ENCODE results near the gene STX19. TPM values are rescaled to one million over a fixed set of nuclear protein-coding genes. Genes with fewer than 3 reads are reported as not detected.
"Not testable (repeated sequence)": the region's sequence is repeated elsewhere in the genome, so short reads cannot be mapped to it uniquely, and the experiment has no call there.

Gene STX19
- total and polyA plus RNA-seq, 8 donors: 1.7 to 7.5 (median 2.8) TPM

GRCh38 chr3:94050546-94050945 lies 22.1 kb upstream of the STX19 start:
- intact Hi-C loops (cut with DNase I): no loop called here
- Histone ChIP-seq H3K9me3 (no peaks in the 10 kb centered on the region), H3K27ac (no peak overlapping the region), H3K4me3 (no peak overlapping the region), H3K27me3 (no peaks in the 10 kb centered on the region), H3K36me3 (no peaks in the 10 kb centered on the region), H3K4me1 (no peaks in the 10 kb centered on the region)
- ATAC-seq: no peak
- FAIRE-seq: no peak
- DNase-seq: no peak
- no peak for TF ChIP-seq CTCF (IDR thresholded peaks at IDR 0.05)

GRCh38 chr3:94049267-94049666 lies 20.9 kb upstream of the STX19 start:
- Histone ChIP-seq H3K4me1 (no peaks in the 10 kb centered on the region), H3K36me3 (no peaks in the 10 kb centered on the region), H3K9me3 (no peaks in the 10 kb centered on the region), H3K27me3 (no peaks in the 10 kb centered on the region), H3K27ac (no peak overlapping the region), H3K4me3 (no peak overlapping the region)
- intact Hi-C loops (cut with DNase I): no loop called here
- 82 to 87% methylated on average over 2 of the region's 2 CpGs for WGBS, 2 donors
- ATAC-seq (no peak), FAIRE-seq (no peak), DNase-seq (no peak)
- no peak for TF ChIP-seq CTCF (IDR thresholded peaks at IDR 0.05)

GRCh38 chr3:94046533-94046932 lies 18.1 kb upstream of the STX19 start:
- FAIRE-seq (no peak), ATAC-seq (no peak), DNase-seq (no peak)
- 93 to 97% methylated on average over 2 of the region's 2 CpGs for WGBS, 2 donors
- no peak for TF ChIP-seq CTCF (IDR thresholded peaks at IDR 0.05)
- Histone ChIP-seq H3K27ac (no peak overlapping the region), H3K4me1 (no peaks in the 10 kb centered on the region), H3K27me3 (no peaks in the 10 kb centered on the region), H3K36me3 (no peaks in the 10 kb centered on the region), H3K4me3 (no peak overlapping the region), H3K9me3 (no peaks in the 10 kb centered on the region)
- intact Hi-C loops (cut with DNase I): no loop called here

GRCh38 chr3:94044100-94044936 lies 15.9 kb upstream of the STX19 start:
- H3K4me1 ChIP-seq; H3K27me3 ChIP-seq; H3K9me3 ChIP-seq; H3K27ac ChIP-seq; intact Hi-C loops (cut with DNase I); H3K4me3 ChIP-seq; ATAC-seq; FAIRE-seq; H3K36me3 ChIP-seq: not testable (repeated sequence)
- WGBS, 2 donors: 97 to 98% methylated on average over 57 to 61 of the region's 61 CpGs
- DNase-seq: peak in 1 of 6 donors; percentile 70

GRCh38 chr3:94043285-94043684 lies 14.9 kb upstream of the STX19 start:
- Histone ChIP-seq H3K9me3 (no peaks in the 10 kb centered on the region), H3K4me1 (no peaks in the 10 kb centered on the region), H3K27me3 (no peaks in the 10 kb centered on the region), H3K27ac (no peak overlapping the region), H3K36me3 (no peaks in the 10 kb centered on the region), H3K4me3 (no peak overlapping the region)
- no peak for DNase-seq
- FAIRE-seq: no peak
- 68 to 81% methylated on average over 1 of the region's 1 CpG for WGBS, 2 donors
- TF ChIP-seq CTCF (IDR thresholded peaks at IDR 0.05): no peak
- ATAC-seq: no peak
- intact Hi-C loops (cut with DNase I): no loop called here
